MM.1S (cell line): ENCODE data around the gene ISCA1.

Source experiments
- CTCF ChIP-seq: fragments of 300-600 bp; sonication (generic); IDR thresholded peaks from 2 replicates; pipeline ENCODE4 v1.5.1; 2016; ENCODE audit warnings: antibody characterized with exemption, low read length, mixed read lengths
- EZH2phosphoT487 ChIP-seq: fragments of 300-600 bp; sonication (generic); IDR thresholded peaks from 2 replicates; pipeline ENCODE4 v1.6.1; 2018; ENCODE audit warnings: antibody characterized with exemption, low read length

GRCh38 chr9:86279839-86280238 is 2.5 kb downstream of the ISCA1 start:
- no peak for TF ChIP-seq CTCF
- TF ChIP-seq EZH2phosphoT487, result no peak
